NT2/D1 (cell line): ENCODE data around the gene FUT2.

Experiments used
- SUZ12 ChIP-seq: IDR thresholded peaks from 2 replicates; pipeline ENCODE4 v1.6.1; 2011; ENCODE audit not compliant: insufficient read length, insufficient read depth; ENCODE audit errors: extremely low read depth
- YY1 ChIP-seq: IDR thresholded peaks from 2 replicates; pipeline ENCODE4 v1.6.1; 2011; ENCODE audit not compliant: insufficient read length, insufficient read depth
- ZNF274 ChIP-seq: IDR thresholded peaks from 2 replicates; pipeline ENCODE4 v1.6.1; 2011; ENCODE audit warnings: mild to moderate bottlenecking, low read depth, low read length

DNA sequence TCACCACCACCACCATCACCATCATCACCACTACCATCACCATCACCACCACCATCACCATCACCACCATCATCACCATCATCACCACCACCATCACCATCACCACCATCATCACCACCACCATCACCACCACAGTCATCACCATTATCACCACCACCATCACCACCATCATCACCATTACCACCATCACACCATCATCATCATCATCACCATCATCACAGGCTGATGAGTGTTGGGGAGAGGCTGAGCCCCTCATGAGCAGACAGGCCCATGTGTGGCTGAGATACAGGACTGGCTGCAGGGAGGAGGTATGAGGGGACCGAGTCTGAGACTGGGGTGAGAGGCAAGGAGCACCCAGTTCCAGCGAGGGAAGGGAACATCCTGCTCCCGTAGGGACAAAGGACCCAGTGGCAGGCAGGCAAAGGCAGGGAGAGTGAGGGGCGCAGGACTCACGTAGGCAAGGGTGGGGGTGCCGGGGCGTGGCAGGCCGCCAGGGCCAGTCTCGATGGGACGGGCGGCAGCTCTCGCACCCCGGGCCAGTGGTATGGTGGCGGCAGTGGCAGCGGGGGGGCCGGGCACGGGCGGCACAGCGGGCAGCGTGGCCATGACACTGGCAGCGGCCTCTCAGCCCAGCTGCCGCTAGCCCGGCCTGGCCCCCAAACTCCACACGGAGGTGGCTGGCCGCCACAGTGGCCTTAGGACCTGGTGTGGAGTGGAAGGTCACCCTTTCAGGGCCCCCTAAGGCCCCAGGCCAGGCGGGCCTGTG lies 25.7 kb upstream of the FUT2 start:
- no peak for TF ChIP-seq ZNF274
- no peak for TF ChIP-seq SUZ12
- TF ChIP-seq YY1, result no peak
